CD4-positive, alpha-beta T cell (primary cell): ENCODE measurements around the gene PRXL2B. TPM values are rescaled to one million over a fixed set of nuclear protein-coding genes. Genes with fewer than 3 reads are reported as not detected.

Experiments used
- ATAC-seq: fragments of 200-7000 bp; cut with Tn5 transposase; one replicate; pipeline ENCODE4 v1.10.0; 2022; ENCODE audit warnings: mild to moderate bottlenecking; ENCODE audit not compliant: poor library complexity
- CTCF ChIA-PET: fragments of 350-600 bp; sonication (Branson Sonifier 250); formaldehyde crosslinking; loops from one replicate; lab custom pipeline; 2021; ENCODE audit warnings: antibody characterized with exemption, inconsistent platforms; lab: Charles Lee
- POLR2A ChIA-PET: fragments of 350-600 bp; sonication (Branson Sonifier 250); formaldehyde crosslinking; loops from one replicate; lab custom pipeline; 2021; ENCODE audit warnings: antibody characterized with exemption, inconsistent platforms; lab: Charles Lee
- DNase-seq, 14 experiments: peaks; one replicate each; pipeline ENCODE4 v3.0.0-alpha.2; 2013 to 2020; ENCODE audit warnings: mixed read lengths in 2 of 14
- H3K27ac ChIP-seq, 2 donors: one replicate each; pipeline versions ENCODE4 v1.5.1 to v1.7.0; 2013; ENCODE audit warnings: low read length in 2 of 2, low read depth in 1 of 2, mild to moderate bottlenecking in 1 of 2
- H3K27me3 ChIP-seq, 2 experiments: 1 replicate in 1 of 2; 2 replicates in 1 of 2; pipeline versions ENCODE4 v1.6.1 to v1.7.0; 2013; ENCODE audit warnings: low read length in 2 of 2, control low read depth in 1 of 2, mild to moderate bottlenecking in 1 of 2, moderate library complexity in 1 of 2; ENCODE audit not compliant: insufficient read depth in 2 of 2, control insufficient read depth in 1 of 2
- H3K36me3 ChIP-seq: one replicate; pipeline ENCODE4 v1.6.1; 2013; ENCODE audit warnings: low read length, control low read depth; ENCODE audit not compliant: insufficient read depth
- H3K4me1 ChIP-seq: one replicate; pipeline ENCODE4 v1.6.1; 2013; ENCODE audit warnings: low read length, control low read depth; ENCODE audit not compliant: insufficient read depth
- H3K4me3 ChIP-seq: one replicate; pipeline ENCODE4 v1.5.1; 2013; ENCODE audit warnings: mild to moderate bottlenecking, low read length, moderate library complexity
- H3K9me3 ChIP-seq, 2 experiments: 1 replicate in 1 of 2; 2 replicates in 1 of 2; pipeline versions ENCODE4 v1.6.1 to v1.7.0; 2013; ENCODE audit warnings: low read length in 2 of 2, mild to moderate bottlenecking in 2 of 2, control low read depth in 1 of 2, moderate library complexity in 1 of 2; ENCODE audit not compliant: control insufficient read depth in 1 of 2, insufficient read depth in 1 of 2
- H3K27ac Mint-ChIP-seq: one replicate; pipeline ENCODE4 v1.8.0; 2020; ENCODE audit warnings: mixed read lengths
- H3K27me3 Mint-ChIP-seq: one replicate; pipeline ENCODE4 v1.8.0; 2021; ENCODE audit warnings: mixed read lengths
- H3K36me3 Mint-ChIP-seq: one replicate; pipeline ENCODE4 v1.8.0; 2021; ENCODE audit warnings: low read depth, mixed read lengths
- H3K4me1 Mint-ChIP-seq: one replicate; pipeline ENCODE4 v1.8.0; 2021; ENCODE audit warnings: low read depth, mixed read lengths
- H3K4me3 Mint-ChIP-seq: one replicate; pipeline ENCODE4 v1.8.0; 2020; ENCODE audit warnings: mild to moderate bottlenecking, mixed read lengths
- H3K9me3 Mint-ChIP-seq: one replicate; pipeline ENCODE4 v1.8.0; 2020; ENCODE audit warnings: mixed read lengths
- CTCF ChIP-seq: fragments of 200-600 bp; IDR thresholded peaks from one replicate; pipeline ENCODE4 v1.8.0; 2022; ENCODE audit warnings: antibody characterized with exemption, mild to moderate bottlenecking
- intact Hi-C, 2 experiments: fragments of 100-400 bp; cut with DNase I in 1 of 2; cut with micrococcal nuclease in 1 of 2; formaldehyde crosslinking; loops; one replicate each; pipeline versions ENCODE4 v1.15.1 to v1.9.0; 2023 to 2025; cut with DNase I, micrococcal nuclease
- total RNA-seq, 174 experiments: library from RNA in 2 of 174; stranded (reverse) in 2 of 174; gene quantifications; one replicate each; pipeline ENCODE4 v1.2.3 and lab custom pipeline; 2021 to 2026

The PRXL2B gene
- total RNA-seq, 2 experiments from 2014 or later, result 11.0 to 12.8 TPM

- H3K27ac Mint-ChIP-seq, result peak overlapping the region; percentile 98
Measured at GRCh38 chr1:2583331-2583791, 3.2 kb upstream of the PRXL2B start.

GRCh38 chr1:2583871-2584351 is 2.7 kb upstream of the PRXL2B start:
- Histone ChIP-seq H3K4me3 (peak overlapping the region; percentile 15), H3K27me3 (no peaks in the 10 kb centered on the region), H3K4me1 (peaks cover 86% of the 10 kb centered on the region), H3K9me3 (no peaks in the 10 kb centered on the region), H3K27ac (peak overlapping the region; percentile 97 to 99), H3K36me3 (peaks cover under 1% of the 10 kb centered on the region)
- DNase-seq (peak in 11 of 14 experiments; percentile 19 to 85 (median 50)), ATAC-seq (peak; percentile 39)
- ChIA-PET POLR2A (interaction anchor here (1.0 to 6.7 kb wide), 10 partner anchors 20 to 389 kb away, joined by 3 to 133 read pairs (median 20); partner anchors contain the start of genes FAAP20, MORN1, PANK4 and RER1), CTCF (interaction anchor here (1.3 to 3.8 kb wide), 6 partner anchors 22 to 171 kb away, joined by 3 to 38 read pairs (median 11); partner anchors contain the start of gene TNFRSF14)
- peaks cover 56% of the 10 kb centered on the region for H3K4me1 Mint-ChIP-seq
- H3K4me3 Mint-ChIP-seq, result peak overlapping the region; percentile 92
- no peaks in the 10 kb centered on the region for H3K9me3 Mint-ChIP-seq
- no peak for TF ChIP-seq CTCF
- H3K27ac Mint-ChIP-seq, result peak overlapping the region; percentile 98
- H3K36me3 Mint-ChIP-seq, result peaks cover 17% of the 10 kb centered on the region
- H3K27me3 Mint-ChIP-seq, result no peaks in the 10 kb centered on the region
- intact Hi-C loops, result loop anchor here in 1 of 2 experiments (2.0 kb wide), 1 partner anchor 35 kb away; no protein-coding TSS in a partner anchor

More at GRCh38 chr1:2583331-2583791, 3.2 kb upstream of the PRXL2B start:
- Mint-ChIP-seq H3K27me3 (no peaks in the 10 kb centered on the region), H3K9me3 (no peaks in the 10 kb centered on the region), H3K4me3 (peak overlapping the region; percentile 92), H3K4me1 (peaks cover 62% of the 10 kb centered on the region), H3K36me3 (peaks cover 17% of the 10 kb centered on the region)
- no peak for TF ChIP-seq CTCF
- H3K27ac ChIP-seq, result peak overlapping the region; percentile 97 to 99
- DNase-seq (no peak), ATAC-seq (no peak)
- CTCF ChIA-PET, result interaction anchor here (0.7 to 3.8 kb wide), 3 partner anchors 21 to 28 kb away, joined by 3 to 38 read pairs (median 20); partner anchors contain the start of gene TNFRSF14
- H3K9me3 ChIP-seq, result no peaks in the 10 kb centered on the region
- no peaks in the 10 kb centered on the region for H3K27me3 ChIP-seq
- H3K36me3 ChIP-seq, result no peaks in the 10 kb centered on the region
- intact Hi-C loops, result no loop called here
- POLR2A ChIA-PET, result interaction anchor here (1.0 to 6.7 kb wide), 5 partner anchors 19 to 388 kb away, joined by 3 to 133 read pairs (median 20); partner anchors contain the start of genes FAAP20 and TNFRSF14
- peak overlapping the region; percentile 15 for H3K4me3 ChIP-seq
- peaks cover 88% of the 10 kb centered on the region for H3K4me1 ChIP-seq

- H3K4me3 ChIP-seq, result peak overlapping the region; percentile 85
- intact Hi-C loops, result loop anchor here (1.0 to 5.0 kb wide), 4 partner anchors 29 to 388 kb away; partner anchors contain the start of gene TNFRSF14 (in 1 of the 2)
- peak in 2 of 14 experiments; percentile 6 to 38 for DNase-seq
Measured at GRCh38 chr1:2584686-2585317, 1.8 kb upstream of the PRXL2B start.

More at GRCh38 chr1:2584686-2585317, 1.8 kb upstream of the PRXL2B start:
- Mint-ChIP-seq H3K27ac (peak overlapping the region; percentile 98), H3K36me3 (peaks cover 17% of the 10 kb centered on the region), H3K9me3 (no peaks in the 10 kb centered on the region), H3K4me1 (peaks cover 49% of the 10 kb centered on the region), H3K4me3 (peak overlapping the region; percentile 92), H3K27me3 (no peaks in the 10 kb centered on the region)
- Histone ChIP-seq H3K9me3 (no peaks in the 10 kb centered on the region), H3K27me3 (no peaks in the 10 kb centered on the region), H3K27ac (peak overlapping the region; percentile 97 to 99), H3K4me1 (peaks cover 77% of the 10 kb centered on the region), H3K36me3 (peaks cover 8% of the 10 kb centered on the region)
- TF ChIP-seq CTCF, result no peak
- CTCF ChIA-PET, result interaction anchor here (1.2 to 3.8 kb wide), 12 partner anchors 23 to 390 kb away, joined by 3 to 38 read pairs (median 4); partner anchors contain the start of genes FAAP20, MORN1, RER1 and TNFRSF14
- ATAC-seq, result no peak
- POLR2A ChIA-PET, result interaction anchor here (0.5 to 6.7 kb wide), 23 partner anchors 8 to 947 kb away, joined by 3 to 133 read pairs (median 6); partner anchors contain the start of genes FAAP20, MORN1, PANK4 and RER1
